BLaER1 (cell line): Measurements from ENCODE around the gene NCS1.
"Not testable (repeated sequence)": the region's sequence is repeated elsewhere in the genome, so short reads cannot be mapped to it uniquely, and the experiment has no call there.

Source experiments
- H3K27ac ChIP-seq: shearing (Covaris generic); formaldehyde crosslinking; 2 replicates; pipeline ENCODE4 v1.8.1; 2022
- H3K27me3 ChIP-seq: shearing (Covaris generic); formaldehyde crosslinking; 2 replicates; pipeline ENCODE4 v1.8.1; 2022
- H3K36me3 ChIP-seq: shearing (Covaris generic); formaldehyde crosslinking; 2 replicates; pipeline ENCODE4 v1.8.1; 2022
- H3K4me1 ChIP-seq: shearing (Covaris generic); formaldehyde crosslinking; 2 replicates; pipeline ENCODE4 v1.8.1; 2022
- H3K4me2 ChIP-seq: shearing (Covaris generic); formaldehyde crosslinking; 2 replicates; pipeline ENCODE4 v1.8.1; 2022
- H3K4me3 ChIP-seq: shearing (Covaris generic); formaldehyde crosslinking; 2 replicates; pipeline ENCODE4 v1.8.1; 2022
- H3K9ac ChIP-seq: shearing (Covaris generic); formaldehyde crosslinking; 2 replicates; pipeline ENCODE4 v1.8.1; 2022
- H3K9me3 ChIP-seq: shearing (Covaris generic); formaldehyde crosslinking; 2 replicates; pipeline ENCODE4 v1.8.1; 2022
- H4K20me1 ChIP-seq: shearing (Covaris generic); formaldehyde crosslinking; 2 replicates; pipeline ENCODE4 v1.8.1; 2022
- Cebpa-rat ChIP-seq: shearing (Covaris generic); IDR thresholded peaks from 2 replicates; pipeline ENCODE4 v1.8.1; 2022

The NCS1 gene

GRCh38 chr9:130246126-130246525 is 73.9 kb downstream of the NCS1 start:
- TF ChIP-seq Cebpa-rat = no peak
- Histone ChIP-seq H3K9me3 (no peaks in the 10 kb centered on the region), H3K4me3 (no peak overlapping the region), H3K9ac (no peak overlapping the region), H4K20me1 (no peaks in the 10 kb centered on the region), H3K36me3 (no peaks in the 10 kb centered on the region), H3K27ac (no peak overlapping the region), H3K4me1 (peaks cover 3% of the 10 kb centered on the region), H3K4me2 (no peak overlapping the region), H3K27me3 (no peaks in the 10 kb centered on the region)

GRCh38 chr9:130254747-130255630 is 82.8 kb downstream of the NCS1 start:
- no peak overlapping the region for H3K4me2 ChIP-seq
- H3K27ac ChIP-seq = no peak overlapping the region
- H3K4me1 ChIP-seq = no peaks in the 10 kb centered on the region
- H3K27me3 ChIP-seq = no peaks in the 10 kb centered on the region
- no peak for TF ChIP-seq Cebpa-rat
- H3K9ac ChIP-seq = no peak overlapping the region
- no peaks in the 10 kb centered on the region for H4K20me1 ChIP-seq
- H3K36me3 ChIP-seq = no peaks in the 10 kb centered on the region
- no peak overlapping the region for H3K4me3 ChIP-seq
- peaks cover 14% of the 10 kb centered on the region for H3K9me3 ChIP-seq

- no peaks in the 10 kb centered on the region for H3K4me1 ChIP-seq
- H3K4me2 ChIP-seq = no peak overlapping the region
- TF ChIP-seq Cebpa-rat = no peak
These were observed 83.5 kb downstream of the NCS1 start for GRCh38 chr9:130255631-130256134.

DNA sequence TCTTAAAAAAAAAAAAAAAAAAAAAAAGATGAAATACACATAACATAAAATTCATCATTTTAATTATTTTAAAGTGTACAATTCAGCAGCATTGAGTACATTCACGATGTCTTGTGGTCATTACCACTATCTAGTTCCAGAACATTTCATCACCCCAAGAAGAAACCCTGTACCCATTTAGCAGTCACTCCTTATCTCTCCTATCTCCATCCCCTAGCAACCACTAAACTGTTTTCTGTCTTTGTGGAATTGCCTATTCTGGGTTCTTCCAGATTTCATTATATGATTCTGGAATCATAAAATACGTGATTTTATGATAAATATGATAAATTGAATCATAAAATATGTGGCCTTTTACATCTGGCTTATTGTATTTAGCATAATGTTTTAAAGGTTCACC is 84.4 kb downstream of the NCS1 start:
- no peak for TF ChIP-seq Cebpa-rat

More at GRCh38 chr9:130255631-130256134, 83.5 kb downstream of the NCS1 start:
- H4K20me1 ChIP-seq = no peaks in the 10 kb centered on the region
- no peaks in the 10 kb centered on the region for H3K36me3 ChIP-seq
- H3K9me3 ChIP-seq = peaks cover 14% of the 10 kb centered on the region
- H3K27me3 ChIP-seq = no peaks in the 10 kb centered on the region
- H3K27ac ChIP-seq = no peak overlapping the region
- no peak overlapping the region for H3K9ac ChIP-seq
- no peak overlapping the region for H3K4me3 ChIP-seq

GRCh38 chr9:130258137-130258536 is 85.9 kb downstream of the NCS1 start:
- peaks cover 14% of the 10 kb centered on the region for H3K9me3 ChIP-seq
- not testable (repeated sequence) for H3K36me3 ChIP-seq, H4K20me1 ChIP-seq, H3K9ac ChIP-seq, H3K27ac ChIP-seq, H3K4me1 ChIP-seq, H3K4me3 ChIP-seq, H3K27me3 ChIP-seq, H3K4me2 ChIP-seq

More for the DNA sequence above, 84.4 kb downstream of the NCS1 start:
- no peaks in the 10 kb centered on the region for H3K4me1 ChIP-seq
- H3K9ac ChIP-seq = no peak overlapping the region
- no peaks in the 10 kb centered on the region for H3K27me3 ChIP-seq
- H3K4me2 ChIP-seq = no peak overlapping the region
- no peak overlapping the region for H3K27ac ChIP-seq
- H3K4me3 ChIP-seq = no peak overlapping the region
- H3K36me3 ChIP-seq = no peaks in the 10 kb centered on the region
- no peaks in the 10 kb centered on the region for H4K20me1 ChIP-seq
- peaks cover 14% of the 10 kb centered on the region for H3K9me3 ChIP-seq

DNA sequence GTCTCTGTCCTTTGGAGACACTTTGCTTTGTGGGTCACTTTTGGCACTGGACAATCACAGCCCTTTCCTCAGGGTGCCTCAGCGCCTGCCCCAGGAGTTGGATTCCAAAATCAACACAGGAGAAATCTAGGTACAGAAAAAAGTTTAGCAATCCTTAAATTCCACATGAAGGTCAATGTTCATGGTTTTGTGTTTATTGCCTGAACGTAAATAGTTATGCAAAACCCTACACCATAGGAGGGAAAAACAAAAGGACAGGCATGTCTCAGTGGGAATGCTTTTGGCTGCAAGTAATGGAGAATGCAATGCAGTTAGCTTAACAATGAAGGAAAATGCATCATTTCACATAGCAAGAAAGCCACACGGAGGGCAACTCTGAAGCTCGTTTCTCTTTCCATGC is 86.8 kb downstream of the NCS1 start:
- H3K27me3 ChIP-seq = peaks cover 14% of the 10 kb centered on the region
- peaks cover 5% of the 10 kb centered on the region; the same call in 1 of the 2 replicates for H4K20me1 ChIP-seq
- no peaks in the 10 kb centered on the region for H3K36me3 ChIP-seq
- no peak overlapping the region for H3K27ac ChIP-seq
- H3K9me3 ChIP-seq = peaks cover 14% of the 10 kb centered on the region
- TF ChIP-seq Cebpa-rat = no peak
- H3K4me3 ChIP-seq = no peak overlapping the region
- no peak overlapping the region for H3K4me2 ChIP-seq
- 0 out of 2 replicates have a peak, but pooled peaks cover 5% of the 10 kb centered on the region for H3K4me1 ChIP-seq
- no peak overlapping the region for H3K9ac ChIP-seq

- no peak overlapping the region for H3K27ac ChIP-seq
- 0 out of 2 replicates have a peak, but pooled peaks cover 5% of the 10 kb centered on the region for H3K4me1 ChIP-seq
- peaks cover 35% of the 10 kb centered on the region for H3K27me3 ChIP-seq
- no peaks in the 10 kb centered on the region for H3K36me3 ChIP-seq
- no peak overlapping the region for H3K4me3 ChIP-seq
- peaks cover 14% of the 10 kb centered on the region; the same call in 1 of the 2 replicates for H4K20me1 ChIP-seq
- H3K9me3 ChIP-seq = peaks cover 14% of the 10 kb centered on the region
- no peak for TF ChIP-seq Cebpa-rat
- no peak overlapping the region for H3K9ac ChIP-seq
- H3K4me2 ChIP-seq = no peak overlapping the region
These were observed 88.9 kb downstream of the NCS1 start for GRCh38 chr9:130260816-130261765.

- no peak overlapping the region for H3K4me2 ChIP-seq
- H3K4me1 ChIP-seq = 0 out of 2 replicates have a peak, but pooled peaks cover 5% of the 10 kb centered on the region
- peaks cover 14% of the 10 kb centered on the region; the same call in 1 of the 2 replicates for H4K20me1 ChIP-seq
- peaks cover 46% of the 10 kb centered on the region for H3K27me3 ChIP-seq
- peaks cover 14% of the 10 kb centered on the region for H3K9me3 ChIP-seq
- H3K27ac ChIP-seq = no peak overlapping the region
- H3K36me3 ChIP-seq = no peaks in the 10 kb centered on the region
- no peak for TF ChIP-seq Cebpa-rat
- no peak overlapping the region for H3K4me3 ChIP-seq
- H3K9ac ChIP-seq = no peak overlapping the region
These were observed 90.0 kb downstream of the NCS1 start for GRCh38 chr9:130262061-130262745.

DNA sequence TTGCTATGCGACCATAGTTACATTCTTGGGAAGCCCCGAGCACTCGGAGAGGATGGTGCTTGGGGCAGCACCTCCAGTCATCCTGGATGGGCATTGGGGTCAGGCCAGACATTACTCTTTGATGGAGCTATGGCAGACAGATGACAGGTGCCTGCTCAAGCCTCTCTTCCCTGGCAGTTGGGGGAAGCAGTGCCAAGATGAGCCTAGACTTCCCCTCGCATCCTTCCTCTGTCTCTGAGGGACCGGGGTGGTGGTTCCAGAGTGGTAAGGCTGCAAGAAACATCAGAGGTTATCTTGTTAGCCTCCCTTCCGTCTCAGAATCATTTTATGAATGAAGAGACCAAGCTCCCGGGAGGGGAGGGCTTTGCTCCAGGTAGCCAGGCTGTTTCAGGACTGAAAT is 90.6 kb downstream of the NCS1 start:
- H3K4me2 ChIP-seq = peak overlapping the region; percentile 23; the same call in 1 of the 2 replicates
- H4K20me1 ChIP-seq = peaks cover 14% of the 10 kb centered on the region; the same call in 1 of the 2 replicates
- H3K36me3 ChIP-seq = no peaks in the 10 kb centered on the region
- no peak overlapping the region for H3K4me3 ChIP-seq
- H3K27ac ChIP-seq = no peak overlapping the region
- peaks cover 9% of the 10 kb centered on the region for H3K9me3 ChIP-seq
- 0 out of 2 replicates have a peak, but pooled peaks cover 5% of the 10 kb centered on the region for H3K4me1 ChIP-seq
- H3K9ac ChIP-seq = no peak overlapping the region
- H3K27me3 ChIP-seq = peaks cover 52% of the 10 kb centered on the region
- TF ChIP-seq Cebpa-rat = no peak
